GM23248 (cell line): ENCODE results near the gene TMTC1. TPM values are rescaled to one million over a fixed set of nuclear protein-coding genes. Genes with fewer than 3 reads are reported as not detected.

Experiments
- DNase-seq: peaks from one replicate; pipeline ENCODE4 v3.0.0-alpha.2; 2015
- H2AFZ ChIP-seq: fragments of 200-600 bp; sonication (generic); 2 replicates; pipeline ENCODE4 v1.6.1; 2016; ENCODE audit warnings: antibody characterized with exemption
- H3F3A ChIP-seq: fragments of 200-600 bp; sonication (generic); 2 replicates; pipeline ENCODE4 v1.6.1; 2016; ENCODE audit warnings: mild to moderate bottlenecking, antibody characterized with exemption, mixed run types; ENCODE audit not compliant: insufficient read depth
- H3K27ac ChIP-seq: fragments of 200-600 bp; sonication (generic); 2 replicates; pipeline ENCODE4 v1.5.1; 2016; ENCODE audit warnings: mild to moderate bottlenecking
- H3K27me3 ChIP-seq: fragments of 200-600 bp; sonication (generic); replicated peaks from 2 replicates; pipeline ENCODE4 v1.6.1; 2016; ENCODE audit warnings: mild to moderate bottlenecking; ENCODE audit not compliant: insufficient read depth
- H3K36me3 ChIP-seq: fragments of 200-600 bp; sonication (generic); 2 replicates; pipeline ENCODE4 v1.6.1; 2016; ENCODE audit warnings: low read depth, mild to moderate bottlenecking
- H3K4me1 ChIP-seq: fragments of 200-600 bp; sonication (generic); 2 replicates; pipeline ENCODE4 v1.6.1; 2016; ENCODE audit warnings: mild to moderate bottlenecking; ENCODE audit not compliant: insufficient read depth
- H3K4me2 ChIP-seq: fragments of 200-600 bp; sonication (generic); one replicate; pipeline ENCODE4 v1.6.1; 2016; ENCODE audit warnings: mild to moderate bottlenecking; ENCODE audit not compliant: unreplicated experiment
- H3K4me3 ChIP-seq: fragments of 200-600 bp; sonication (generic); 2 replicates; pipeline ENCODE4 v1.5.1; 2016; ENCODE audit warnings: mild to moderate bottlenecking
- H3K79me2 ChIP-seq: fragments of 200-600 bp; sonication (generic); 2 replicates; pipeline ENCODE4 v1.6.1; 2016; ENCODE audit warnings: mild to moderate bottlenecking; ENCODE audit not compliant: insufficient read depth
- H3K9ac ChIP-seq: fragments of 200-600 bp; sonication (generic); 2 replicates; pipeline ENCODE4 v1.6.1; 2016; ENCODE audit warnings: mild to moderate bottlenecking
- H3K9me2 ChIP-seq: fragments of 200-600 bp; sonication (generic); 2 replicates; pipeline ENCODE4 v1.6.1; 2016; ENCODE audit warnings: mixed run types, mild to moderate bottlenecking, moderate library complexity; ENCODE audit not compliant: insufficient read depth
- H3K9me3 ChIP-seq: fragments of 200-600 bp; sonication (generic); one replicate; pipeline ENCODE4 v1.6.1; 2017; ENCODE audit warnings: low read depth
- H4K20me1 ChIP-seq: fragments of 200-600 bp; sonication (generic); 2 replicates; pipeline ENCODE4 v1.6.0; 2016; ENCODE audit not compliant: insufficient read depth
- EZH2 ChIP-seq: fragments of 200-600 bp; sonication (generic); IDR thresholded peaks from 2 replicates; pipeline ENCODE4 v1.6.1; 2018; ENCODE audit warnings: antibody characterized with exemption, mild to moderate bottlenecking; ENCODE audit not compliant: insufficient read depth, poor library complexity, severe bottlenecking
- EZH2phosphoT487 ChIP-seq: fragments of 200-600 bp; sonication (generic); IDR thresholded peaks from 2 replicates; pipeline ENCODE4 v1.6.1; 2018; ENCODE audit warnings: antibody characterized with exemption, moderate library complexity, mild to moderate bottlenecking, low read depth; ENCODE audit not compliant: insufficient read depth
- WGBS, 2 experiments: methylation state at CpG; one replicate each; pipeline ENCODE4 v1.1.6; 2015 to 2017; ENCODE audit warnings: low lambda C conversion rate in 2 of 2, low coverage in 1 of 2; ENCODE audit errors: missing lambda C conversion rate in 2 of 2; 5-methylcytosine and 5-hydroxymethylcytosine counted together
- in situ Hi-C: fragments of 300-500 bp; cut with MboI; formaldehyde crosslinking; loops from 2 replicates; pipeline ENCODE4 v1.15.0; 2020
- polyA plus RNA-seq: library from polyadenylated mRNA; unstranded; fragments of >200 nt; fragmentation: Nextera tagmentation; extraction: Ambion mirVana; gene quantifications from 2 replicates; pipeline ENCODE4 v1.2.1, GENCODE V29; 2016
- total RNA-seq: library from RNA; depleted of rRNA; stranded (reverse); fragments of >200 nt; shearing (Covaris generic); gene quantifications from 2 replicates; pipeline ENCODE4 v1.2.3, GENCODE V29; 2014

The TMTC1 gene
- total and polyA plus RNA-seq, 2 experiments from 2014 or later = 6.8 to 25.3 TPM

- no peak for TF ChIP-seq EZH2phosphoT487
- no peak for TF ChIP-seq EZH2
- no peaks in the 10 kb centered on the region for H3K9me3 ChIP-seq
- H3K4me3 ChIP-seq = no peak overlapping the region
- H3K27ac ChIP-seq = no peak overlapping the region
- no peaks in the 10 kb centered on the region for H4K20me1 ChIP-seq
- H3K4me1 ChIP-seq = peaks cover 8% of the 10 kb centered on the region; the same call in 1 of the 2 replicates
- H3F3A ChIP-seq = no peaks in the 10 kb centered on the region
- no peaks in the 10 kb centered on the region for H3K79me2 ChIP-seq
- no peaks in the 10 kb centered on the region for H3K9me2 ChIP-seq
- in situ Hi-C loops = no loop called here
- no peak overlapping the region for H3K4me2 ChIP-seq
- no peaks in the 10 kb centered on the region for H3K27me3 ChIP-seq
- no peak overlapping the region for H2AFZ ChIP-seq
- H3K36me3 ChIP-seq = no peaks in the 10 kb centered on the region
- no peak overlapping the region for H3K9ac ChIP-seq
- WGBS, 2 experiments = 96% methylated on average over 2 of the region's 2 CpGs
- DNase-seq = no peak
These were observed 80.2 kb downstream of the TMTC1 start for GRCh38 chr12:29703528-29703927.

GRCh38 chr12:29702972-29703371 is 80.8 kb downstream of the TMTC1 start:
- Histone ChIP-seq H3K4me1 (peaks cover 8% of the 10 kb centered on the region; the same call in 1 of the 2 replicates), H4K20me1 (no peaks in the 10 kb centered on the region), H3K9me3 (no peaks in the 10 kb centered on the region), H2AFZ (no peak overlapping the region), H3K27me3 (no peaks in the 10 kb centered on the region), H3K9ac (no peak overlapping the region), H3K4me3 (no peak overlapping the region), H3K27ac (no peak overlapping the region), H3K9me2 (no peaks in the 10 kb centered on the region), H3K36me3 (no peaks in the 10 kb centered on the region), H3K4me2 (no peak overlapping the region), H3K79me2 (no peaks in the 10 kb centered on the region), H3F3A (no peaks in the 10 kb centered on the region)
- WGBS, 2 experiments = 93 to 94% methylated on average over 7 of the region's 7 CpGs
- no peak for TF ChIP-seq EZH2
- no peak for TF ChIP-seq EZH2phosphoT487
- in situ Hi-C loops = no loop called here
- no peak for DNase-seq

GRCh38 chr12:29702222-29702621 is 81.5 kb downstream of the TMTC1 start:
- 84 to 88% methylated on average over 5 of the region's 5 CpGs for whole genome bisulfite sequencing, 2 experiments

GRCh38 chr12:29700761-29701481 is 82.8 kb downstream of the TMTC1 start:
- WGBS, 2 experiments = 53 to 55% methylated on average over 6 of the region's 6 CpGs
- peaks cover 8% of the 10 kb centered on the region; the same call in 1 of the 2 replicates for H3K4me1 ChIP-seq
- peak; percentile 47 for DNase-seq
- no peak overlapping the region for H3K9ac ChIP-seq
- no peak for TF ChIP-seq EZH2phosphoT487
- no peak for TF ChIP-seq EZH2
- no peak overlapping the region for H3K27ac ChIP-seq
- H2AFZ ChIP-seq = no peak overlapping the region
- in situ Hi-C loops = no loop called here
- no peaks in the 10 kb centered on the region for H3K79me2 ChIP-seq
- no peak overlapping the region for H3K4me3 ChIP-seq
- H3K36me3 ChIP-seq = no peaks in the 10 kb centered on the region
- no peaks in the 10 kb centered on the region for H3K27me3 ChIP-seq
- no peaks in the 10 kb centered on the region for H3K9me2 ChIP-seq
- H3K9me3 ChIP-seq = no peaks in the 10 kb centered on the region
- no peaks in the 10 kb centered on the region for H3F3A ChIP-seq
- no peaks in the 10 kb centered on the region for H4K20me1 ChIP-seq
- H3K4me2 ChIP-seq = peak overlapping the region; percentile 3

More at GRCh38 chr12:29702222-29702621, 81.5 kb downstream of the TMTC1 start:
- Histone ChIP-seq H3K9me2 (no peaks in the 10 kb centered on the region), H3F3A (no peaks in the 10 kb centered on the region), H3K79me2 (no peaks in the 10 kb centered on the region), H3K4me3 (no peak overlapping the region), H3K27ac (no peak overlapping the region), H4K20me1 (no peaks in the 10 kb centered on the region), H3K36me3 (no peaks in the 10 kb centered on the region), H3K27me3 (no peaks in the 10 kb centered on the region), H3K9ac (no peak overlapping the region), H3K9me3 (no peaks in the 10 kb centered on the region), H3K4me1 (peaks cover 8% of the 10 kb centered on the region; the same call in 1 of the 2 replicates), H3K4me2 (no peak overlapping the region), H2AFZ (no peak overlapping the region)
- in situ Hi-C loops = no loop called here
- TF ChIP-seq EZH2 = no peak
- TF ChIP-seq EZH2phosphoT487 = no peak
- no peak for DNase-seq
